OCI-LY3 (cell line): ENCODE measurements around the gene ROR2.

Source experiments
- CTCF ChIP-seq: fragments of 200-600, 300-600 bp; sonication (generic); IDR thresholded peaks from 2 replicates; pipeline ENCODE4 v1.5.1; 2014; ENCODE audit warnings: antibody characterized with exemption, low read length, low read depth
- EZH2phosphoT487 ChIP-seq: fragments of 200-600 bp; shearing (Covaris generic); IDR thresholded peaks from 2 replicates; pipeline ENCODE4 v1.6.1; 2018; ENCODE audit warnings: antibody characterized with exemption, mixed run types, low read depth

DNA sequence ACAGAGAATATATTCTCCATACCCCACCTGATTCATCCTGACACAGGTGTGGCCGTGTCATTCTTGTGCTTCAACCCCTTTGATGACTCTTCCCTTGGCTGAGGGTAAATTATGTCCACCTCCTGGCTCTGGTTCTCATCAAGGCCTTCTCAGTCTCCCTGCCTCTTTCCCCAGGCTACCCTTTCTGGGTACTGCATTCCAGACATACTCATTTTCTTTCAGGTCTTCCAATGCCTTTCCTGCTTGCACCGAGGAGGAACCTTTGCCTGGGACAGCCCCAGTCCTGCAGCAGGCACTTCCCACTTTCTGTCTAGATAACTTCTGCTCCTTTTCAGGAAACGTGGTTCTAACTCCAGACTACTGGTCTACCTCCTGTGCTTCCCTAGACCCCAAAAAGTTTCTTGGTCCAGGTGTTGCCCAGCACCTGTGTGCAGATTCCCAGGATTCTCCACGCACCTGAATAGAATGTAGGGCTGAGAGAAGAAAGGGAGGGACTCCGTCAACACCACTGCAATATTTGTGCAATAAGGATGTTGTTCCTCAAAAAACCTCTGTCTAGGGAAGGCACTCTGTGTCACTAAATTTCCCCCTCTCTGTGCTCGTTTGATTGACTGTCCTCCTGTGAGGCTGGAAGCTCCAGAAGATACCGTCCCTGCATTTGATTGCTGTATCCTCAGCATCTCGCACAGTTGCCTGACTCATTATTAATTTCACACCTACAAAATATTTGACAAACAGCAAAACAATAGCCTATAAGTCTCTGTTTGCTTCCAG lies 271.0 kb downstream of the ROR2 start:
- no peak for TF ChIP-seq CTCF
- TF ChIP-seq EZH2phosphoT487 = no peak
